ENCODE results near the gene RCL1. TPM values are rescaled to one million over a fixed set of nuclear protein-coding genes. Genes with fewer than 3 reads are reported as not detected.
"Not testable (repeated sequence)": the region's sequence is repeated elsewhere in the genome, so short reads cannot be mapped to it uniquely, and the experiment has no call there.

Gene RCL1
- 48.8 TPM for total RNA-seq

- ATAC-seq, result peak; percentile 95
- peak; percentile 99 for DNase-seq (ENCODE audit: low spot score)
Observed at GRCh38 chr9:4792572-4793458, at the start of gene RCL1. TSS of gene RCL1 (plus strand) at chr9:4792944. CDS start at chr9:4793092, 148 bp downstream.

DNA sequence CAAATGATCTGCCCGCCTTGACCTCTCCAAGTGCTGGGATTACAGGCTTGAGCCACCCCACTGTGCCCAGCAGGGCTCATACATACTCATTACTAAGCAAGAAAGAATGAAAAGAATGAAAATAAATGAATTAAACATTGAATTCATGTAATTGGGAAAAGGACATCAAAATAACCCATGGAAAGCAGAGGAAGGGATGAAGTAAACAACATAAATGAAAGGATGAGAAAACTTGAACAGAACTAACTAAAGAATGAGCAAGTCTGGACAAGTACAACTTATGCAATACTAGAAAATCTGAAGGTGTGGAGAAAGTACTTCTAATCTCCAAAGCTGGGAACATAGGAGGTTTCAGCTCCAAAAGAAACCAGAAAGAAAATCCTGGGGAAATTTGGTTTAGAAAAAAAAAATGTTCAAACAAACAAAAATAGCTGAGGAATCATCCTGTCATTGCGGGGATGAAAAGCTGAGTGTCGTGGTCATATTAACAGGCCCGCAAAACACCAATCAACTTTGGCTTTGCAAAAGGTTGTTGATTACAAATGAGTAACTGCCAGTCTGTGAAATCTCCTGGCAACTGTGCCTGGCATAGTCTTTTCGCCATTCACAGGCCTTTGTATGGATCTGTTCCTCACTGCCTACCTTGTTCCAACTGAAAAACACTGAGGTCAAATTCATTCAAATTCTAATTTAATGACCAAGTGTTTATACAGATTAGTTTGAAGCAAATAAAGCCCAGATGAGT lies 49.4 kb upstream of the RCL1 start:
- ATAC-seq (no peak), DNase-seq (ENCODE audit: low spot score) (no peak)

DNA sequence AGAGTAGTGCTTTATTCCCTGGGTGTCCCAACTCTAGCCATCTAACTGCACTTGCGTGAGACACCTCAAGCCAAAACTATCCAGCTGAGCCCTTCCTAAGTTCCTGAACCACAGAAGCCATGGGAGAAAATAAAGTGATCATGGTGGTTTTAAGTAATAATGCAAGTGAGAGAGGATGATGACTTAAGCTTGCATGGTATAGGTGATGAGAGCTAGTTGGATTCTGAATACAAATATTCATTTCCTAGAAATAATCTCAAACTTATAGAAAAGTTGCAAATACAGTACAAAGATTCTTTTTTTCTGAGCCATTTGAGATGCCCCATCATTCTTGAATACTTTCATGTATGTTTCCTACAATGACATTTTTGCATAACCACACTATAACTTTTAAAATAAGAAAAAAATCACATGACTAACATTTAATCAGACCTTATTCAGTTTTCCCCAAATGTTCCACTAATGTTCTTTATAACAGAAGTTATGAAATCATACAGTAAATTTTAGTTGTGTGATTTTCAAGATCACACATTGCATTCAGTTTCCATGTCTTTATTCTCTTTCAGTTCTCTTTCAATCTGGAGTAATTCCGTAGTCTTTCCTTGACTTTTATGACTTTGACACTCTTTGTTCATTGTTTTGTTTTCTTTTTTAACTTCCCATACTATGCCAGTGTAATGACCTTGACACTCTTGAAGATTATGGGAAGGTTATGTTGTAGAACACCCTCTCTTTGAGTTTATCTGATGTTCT lies 46.3 kb upstream of the RCL1 start:
- ATAC-seq, result no peak
- DNase-seq (ENCODE audit: low spot score), result no peak

GRCh38 chr9:4748612-4749011 lies 44.1 kb upstream of the RCL1 start:
- DNase-seq (ENCODE audit: low spot score) (no peak), ATAC-seq (no peak)

- ATAC-seq (peak; percentile 62), DNase-seq (ENCODE audit: low spot score) (no peak)
Observed at GRCh38 chr9:4750023-4750673, 42.6 kb upstream of the RCL1 start.

- not testable (repeated sequence) for DNase-seq (ENCODE audit: low spot score); ATAC-seq
Observed at GRCh38 chr9:4754530-4754929, 38.2 kb upstream of the RCL1 start.

- DNase-seq (ENCODE audit: low spot score) (no peak), ATAC-seq (no peak)
Observed at GRCh38 chr9:4755026-4755609, 37.6 kb upstream of the RCL1 start.

DNA sequence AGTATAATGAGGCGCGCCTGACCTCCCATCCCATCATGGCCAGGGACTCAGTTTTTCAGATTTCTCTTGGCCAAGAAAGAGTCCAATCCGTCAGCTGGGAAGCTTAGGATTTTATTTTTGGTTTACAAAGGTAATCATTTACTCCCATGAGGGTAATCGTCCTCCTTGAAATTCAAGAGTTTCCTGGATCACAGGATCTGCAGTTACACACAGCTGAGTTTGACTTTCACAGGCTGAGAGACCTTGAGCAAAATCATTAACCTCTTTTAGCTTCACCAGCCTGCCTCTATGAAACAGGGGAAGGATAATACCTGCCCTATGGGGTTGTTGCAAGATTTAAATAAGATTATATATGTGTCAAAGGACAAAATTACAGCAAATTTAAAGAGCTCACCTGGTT lies 36.3 kb upstream of the RCL1 start:
- no peak for ATAC-seq

GRCh38 chr9:4760122-4760521 lies 32.6 kb upstream of the RCL1 start:
- ATAC-seq (no peak), DNase-seq (ENCODE audit: low spot score) (no peak)

More for the DNA sequence above, 36.3 kb upstream of the RCL1 start:
- DNase-seq (ENCODE audit: low spot score), result no peak

DNA sequence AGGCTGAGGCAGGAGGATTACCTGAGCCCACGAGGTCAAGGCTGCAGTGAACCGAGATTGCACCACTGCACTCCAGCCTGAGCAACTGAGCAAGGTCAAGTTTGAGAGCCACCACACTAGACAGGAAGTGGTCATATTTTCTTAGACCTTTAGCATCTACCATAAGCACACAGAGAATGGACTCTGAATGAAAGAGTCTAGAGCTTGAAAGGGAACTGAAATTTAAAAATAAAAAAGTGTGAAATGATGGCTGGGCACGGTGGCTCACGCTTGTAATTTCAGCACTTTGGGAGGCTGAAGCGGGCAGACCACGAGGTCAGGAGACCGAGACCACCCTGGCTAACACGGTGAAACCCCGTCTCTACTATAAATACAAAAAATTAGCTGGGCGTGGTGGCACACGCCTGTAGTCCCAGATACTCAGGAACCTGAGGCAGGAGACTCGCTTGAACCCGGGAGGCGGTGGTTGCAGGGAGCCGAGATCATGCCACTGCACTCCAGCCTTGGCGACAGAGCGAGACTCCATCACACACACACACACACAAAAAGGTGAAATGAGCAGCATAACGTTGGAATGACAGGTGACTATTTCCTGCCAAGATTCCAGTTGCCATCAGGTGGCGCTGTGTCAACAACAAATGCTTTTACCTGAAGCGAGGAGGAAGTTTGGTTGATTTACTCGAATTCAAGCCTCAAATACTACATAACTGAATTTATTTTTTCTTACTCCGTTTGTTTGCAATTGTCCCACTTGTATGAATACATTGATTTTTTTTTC lies 30.4 kb upstream of the RCL1 start:
- ATAC-seq, result peak; percentile 92

DNA sequence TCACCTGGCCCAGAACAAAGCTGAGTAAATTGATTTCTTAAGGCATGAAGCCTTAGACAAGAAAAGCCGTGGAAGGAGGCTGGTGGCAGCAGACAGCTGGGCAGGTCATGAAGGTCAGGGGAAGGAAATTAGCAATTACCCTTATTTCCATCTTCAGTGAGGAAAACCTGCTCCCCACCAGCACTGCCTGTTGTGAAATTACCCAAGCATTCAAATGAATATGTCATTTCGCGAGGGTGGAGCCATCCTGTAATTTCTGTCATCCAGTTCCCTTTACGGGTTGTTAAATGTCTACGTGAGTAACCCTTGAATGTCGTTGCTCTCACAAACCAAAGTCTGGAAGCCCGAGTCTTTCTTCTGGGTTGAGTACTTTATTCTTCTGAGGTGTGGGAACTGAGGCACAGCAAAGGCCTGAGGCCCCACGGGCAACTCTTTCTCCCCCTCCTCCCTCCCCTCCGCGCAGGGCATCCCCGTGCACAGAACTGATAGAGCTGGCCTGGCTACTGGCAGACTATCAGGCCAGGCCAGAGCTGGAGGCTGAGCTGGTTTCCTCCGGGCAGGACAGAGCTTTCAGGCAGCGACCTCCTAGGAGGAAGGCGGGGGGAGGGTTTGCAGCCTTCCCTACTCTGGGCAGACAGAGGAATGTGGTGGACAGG lies 29.7 kb upstream of the RCL1 start:
- ATAC-seq, result peak; percentile 44

More for the DNA sequence above, 30.4 kb upstream of the RCL1 start:
- DNase-seq (ENCODE audit: low spot score), result peak; percentile 84

DNA sequence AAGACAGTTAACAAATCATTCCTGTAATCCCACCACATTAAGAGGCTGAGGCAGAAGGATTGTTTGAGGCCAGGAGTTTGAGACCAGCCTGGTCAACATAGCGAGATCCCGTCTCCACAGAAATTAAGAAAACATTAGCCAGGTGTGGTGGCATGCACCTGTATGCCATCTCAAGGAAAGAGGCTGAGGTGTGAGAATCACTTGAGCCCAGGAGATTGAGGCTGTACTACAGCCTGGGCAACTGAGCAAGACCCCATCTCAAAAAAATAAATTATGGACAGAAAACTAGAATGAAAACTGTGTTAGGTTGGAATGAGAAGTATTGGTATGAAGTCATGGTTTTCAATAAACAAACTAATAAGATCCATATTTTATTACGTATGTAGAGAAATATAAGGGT lies 28.7 kb upstream of the RCL1 start:
- no peak for DNase-seq (ENCODE audit: low spot score)
- no peak for ATAC-seq

More for the DNA sequence above, 29.7 kb upstream of the RCL1 start:
- DNase-seq (ENCODE audit: low spot score), result no peak

DNA sequence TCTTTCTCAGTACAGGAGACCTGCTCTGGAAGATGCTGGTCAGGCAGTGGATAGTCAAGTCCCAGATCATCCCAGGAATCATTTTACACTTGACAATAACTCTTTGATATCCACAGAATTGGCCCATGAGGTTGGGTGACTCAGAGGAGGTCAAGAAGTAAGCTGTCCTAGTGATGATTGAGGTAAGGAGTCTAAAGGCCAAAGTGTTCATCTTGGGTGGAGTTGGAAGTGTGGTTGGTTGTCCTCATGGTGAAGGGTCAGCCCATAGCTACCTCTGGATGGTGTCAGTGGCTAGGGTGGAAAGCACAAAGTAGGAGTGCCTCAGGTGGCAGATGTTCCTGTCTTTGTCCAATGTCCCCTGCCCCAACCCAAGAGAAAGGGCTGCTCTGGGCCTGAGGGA lies 24.1 kb upstream of the RCL1 start:
- ATAC-seq, result no peak
- DNase-seq (ENCODE audit: low spot score), result no peak

DNA sequence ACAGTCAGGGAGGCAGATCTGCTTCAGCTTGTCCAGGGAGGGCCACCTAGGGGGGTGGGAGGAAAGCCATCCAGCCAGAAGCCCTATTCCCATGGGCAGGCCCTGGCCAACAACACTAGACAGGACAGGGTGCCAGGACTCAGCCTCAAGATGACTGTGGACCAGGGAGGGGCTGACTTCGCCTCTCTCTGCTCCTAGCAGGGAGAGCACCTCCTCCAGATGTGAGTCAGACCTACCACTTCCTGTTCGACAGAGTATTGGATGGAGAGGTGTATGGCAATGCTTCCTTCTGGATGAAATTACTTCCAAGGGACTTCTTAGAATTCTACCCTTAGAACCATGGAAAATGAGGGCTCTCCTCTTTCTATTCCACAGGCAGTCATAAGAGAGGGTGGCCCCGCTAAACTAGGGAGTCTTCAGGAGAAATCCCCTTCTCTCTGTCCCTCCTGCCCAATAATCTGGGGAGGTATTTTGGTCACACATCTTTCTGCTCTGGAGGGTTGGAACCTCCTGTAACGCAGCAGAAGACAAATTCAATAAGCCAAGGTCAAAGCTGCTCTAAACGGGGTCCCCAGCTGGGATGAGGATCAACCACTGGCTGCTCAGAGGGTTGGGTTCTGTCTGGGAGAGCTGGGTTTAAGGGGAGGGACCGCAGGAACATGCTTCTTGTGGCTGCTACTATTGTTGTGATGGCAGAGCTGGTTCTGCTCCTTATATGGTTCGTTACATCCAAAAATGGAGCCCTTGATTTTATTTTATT lies 23.2 kb upstream of the RCL1 start:
- no peak for ATAC-seq
- no peak for DNase-seq (ENCODE audit: low spot score)

- DNase-seq (ENCODE audit: low spot score) (no peak), ATAC-seq (no peak)
Observed at GRCh38 chr9:4771788-4772187, 21.0 kb upstream of the RCL1 start.

DNA sequence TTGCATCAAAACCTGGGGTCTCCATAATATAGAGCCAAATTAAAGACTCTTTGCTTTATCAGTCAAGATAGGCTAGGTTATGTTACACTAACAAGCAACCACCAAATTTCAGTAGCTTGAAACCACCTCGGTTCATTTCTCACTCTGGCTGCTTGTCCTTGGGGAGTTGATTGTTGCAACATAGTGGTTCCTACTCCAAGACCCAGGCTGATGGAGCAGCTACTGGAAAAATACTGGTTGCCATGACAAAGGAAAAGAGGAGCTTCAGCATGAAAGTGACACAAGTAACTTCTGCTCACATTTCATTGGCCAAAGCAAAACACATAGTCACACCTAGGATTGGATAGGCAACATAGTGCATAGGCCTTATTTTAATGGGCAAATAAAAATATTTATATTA lies 18.5 kb upstream of the RCL1 start:
- ATAC-seq, result no peak

GRCh38 chr9:4774958-4775357 lies 17.8 kb upstream of the RCL1 start:
- DNase-seq (ENCODE audit: low spot score); ATAC-seq: not testable (repeated sequence)

More for the DNA sequence above, 18.5 kb upstream of the RCL1 start:
- DNase-seq (ENCODE audit: low spot score), result no peak

DNA sequence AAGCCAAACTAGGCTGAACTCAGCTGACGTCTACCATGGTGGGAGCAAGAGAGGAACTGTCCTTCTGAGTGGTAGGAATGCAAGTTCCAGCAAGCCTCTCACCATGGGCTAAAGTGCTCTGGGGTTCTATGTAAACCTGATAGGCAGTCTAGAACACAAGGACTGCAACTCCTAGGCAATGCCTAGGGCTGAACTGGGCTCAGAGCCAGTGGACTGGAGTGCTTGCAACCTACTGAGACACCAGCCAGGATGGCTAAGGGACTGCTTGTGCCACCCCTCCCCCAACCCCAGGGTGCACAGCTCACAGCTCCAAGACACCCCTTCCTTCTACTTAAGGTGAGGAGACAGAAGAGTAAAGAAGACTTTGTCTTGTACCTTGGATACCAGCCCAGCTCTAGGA lies 12.1 kb upstream of the RCL1 start:
- no peak for ATAC-seq
- no peak for DNase-seq (ENCODE audit: low spot score)

All from left lobe of liver (tissue), 2 donors.